ENCODE measurements around the gene SGCD. TPM values are rescaled to one million over a fixed set of nuclear protein-coding genes. Genes with fewer than 3 reads are reported as not detected.

Gene SGCD
- total RNA-seq, 1 donor from 2014 or later, result 6.0 TPM

GRCh38 chr5:156798201-156798600 is 471.2 kb downstream of the SGCD start:
- no peak for ATAC-seq

DNA sequence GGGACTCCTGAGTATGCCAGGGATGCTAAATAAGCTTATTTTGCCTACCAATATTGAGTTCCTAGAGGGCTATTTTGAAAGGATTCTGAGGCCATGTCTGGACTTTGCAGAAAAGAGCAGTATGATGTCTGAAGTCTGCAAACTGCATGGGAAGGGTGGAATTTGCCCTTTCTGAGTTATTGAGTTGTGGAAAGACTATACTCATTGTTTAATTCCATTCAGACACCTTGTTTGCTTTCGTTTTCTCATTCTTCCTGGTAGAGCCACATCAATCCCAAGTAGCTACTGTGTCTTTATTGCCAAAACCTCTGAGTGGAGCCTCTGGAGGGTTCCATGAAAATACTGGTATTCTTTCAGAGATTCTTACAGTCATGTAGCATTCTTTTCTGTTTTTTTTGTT is 472.2 kb downstream of the SGCD start:
- intact Hi-C loops (cut with DNase I), result no loop called here
- Histone ChIP-seq H3K4me3 (no peak overlapping the region), H3K36me3 (no peaks in the 10 kb centered on the region), H3K27ac (no peak overlapping the region), H3K27me3 (ENCODE audit: low read depth) (no peaks in the 10 kb centered on the region), H3K9me3 (no peaks in the 10 kb centered on the region), H3K4me1 (no peaks in the 10 kb centered on the region)
- DNase-seq (no peak), ATAC-seq (no peak)
- TF ChIP-seq, protein P1, sequence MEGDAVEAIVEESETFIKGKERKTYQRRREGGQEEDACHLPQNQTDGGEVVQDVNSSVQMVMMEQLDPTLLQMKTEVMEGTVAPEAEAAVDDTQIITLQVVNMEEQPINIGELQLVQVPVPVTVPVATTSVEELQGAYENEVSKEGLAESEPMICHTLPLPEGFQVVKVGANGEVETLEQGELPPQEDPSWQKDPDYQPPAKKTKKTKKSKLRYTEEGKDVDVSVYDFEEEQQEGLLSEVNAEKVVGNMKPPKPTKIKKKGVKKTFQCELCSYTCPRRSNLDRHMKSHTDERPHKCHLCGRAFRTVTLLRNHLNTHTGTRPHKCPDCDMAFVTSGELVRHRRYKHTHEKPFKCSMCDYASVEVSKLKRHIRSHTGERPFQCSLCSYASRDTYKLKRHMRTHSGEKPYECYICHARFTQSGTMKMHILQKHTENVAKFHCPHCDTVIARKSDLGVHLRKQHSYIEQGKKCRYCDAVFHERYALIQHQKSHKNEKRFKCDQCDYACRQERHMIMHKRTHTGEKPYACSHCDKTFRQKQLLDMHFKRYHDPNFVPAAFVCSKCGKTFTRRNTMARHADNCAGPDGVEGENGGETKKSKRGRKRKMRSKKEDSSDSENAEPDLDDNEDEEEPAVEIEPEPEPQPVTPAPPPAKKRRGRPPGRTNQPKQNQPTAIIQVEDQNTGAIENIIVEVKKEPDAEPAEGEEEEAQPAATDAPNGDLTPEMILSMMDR (IDR thresholded peaks at IDR 0.05), result no peak

More at GRCh38 chr5:156798201-156798600, 471.2 kb downstream of the SGCD start:
- no peaks in the 10 kb centered on the region for H3K36me3 ChIP-seq
- DNase-seq, result no peak
- no peaks in the 10 kb centered on the region for H3K9me3 ChIP-seq
- TF ChIP-seq, protein P1 (IDR thresholded peaks at IDR 0.05), result no peak
- H3K4me3 ChIP-seq, result no peak overlapping the region
- intact Hi-C loops (cut with DNase I), result no loop called here
- no peaks in the 10 kb centered on the region for H3K27me3 ChIP-seq (ENCODE audit: low read depth)
- H3K4me1 ChIP-seq, result no peaks in the 10 kb centered on the region
- H3K27ac ChIP-seq, result no peak overlapping the region

GRCh38 chr5:156800929-156801328 is 474.0 kb downstream of the SGCD start:
- intact Hi-C loops (cut with DNase I), result no loop called here
- H3K27ac ChIP-seq, result no peak overlapping the region
- no peaks in the 10 kb centered on the region for H3K27me3 ChIP-seq (ENCODE audit: low read depth)
- H3K4me1 ChIP-seq, result no peaks in the 10 kb centered on the region
- DNase-seq (no peak), ATAC-seq (no peak)
- no peak overlapping the region for H3K4me3 ChIP-seq
- no peaks in the 10 kb centered on the region for H3K36me3 ChIP-seq
- TF ChIP-seq, protein P1 (IDR thresholded peaks at IDR 0.05), result no peak
- no peaks in the 10 kb centered on the region for H3K9me3 ChIP-seq

DNA sequence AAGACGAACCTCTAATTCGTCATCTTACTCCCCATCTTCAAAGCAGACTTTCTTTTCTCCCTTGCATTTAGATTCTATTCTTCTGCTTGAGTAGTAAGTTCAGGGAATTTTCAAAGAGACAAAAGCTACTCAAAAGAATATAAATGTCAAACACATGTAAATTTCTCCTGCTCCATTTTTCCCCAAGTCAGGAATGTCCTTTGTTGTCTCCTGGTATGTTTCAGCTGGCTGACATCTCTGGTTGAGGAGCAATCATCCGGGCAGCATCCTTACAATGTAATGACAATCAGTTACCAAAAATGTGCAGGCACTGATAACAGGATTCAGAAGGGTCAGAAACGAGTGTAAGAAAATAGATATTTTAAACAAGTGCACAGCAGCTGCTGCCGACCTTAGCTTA is 475.5 kb downstream of the SGCD start:
- DNase-seq (no peak), ATAC-seq (no peak)
- intact Hi-C loops (cut with DNase I), result no loop called here
- TF ChIP-seq, protein P1 (IDR thresholded peaks at IDR 0.05), result no peak
- H3K4me3 ChIP-seq, result no peak overlapping the region
- no peaks in the 10 kb centered on the region for H3K9me3 ChIP-seq
- H3K27ac ChIP-seq, result no peak overlapping the region
- H3K36me3 ChIP-seq, result no peaks in the 10 kb centered on the region
- no peaks in the 10 kb centered on the region for H3K27me3 ChIP-seq (ENCODE audit: low read depth)
- H3K4me1 ChIP-seq, result no peaks in the 10 kb centered on the region

DNA sequence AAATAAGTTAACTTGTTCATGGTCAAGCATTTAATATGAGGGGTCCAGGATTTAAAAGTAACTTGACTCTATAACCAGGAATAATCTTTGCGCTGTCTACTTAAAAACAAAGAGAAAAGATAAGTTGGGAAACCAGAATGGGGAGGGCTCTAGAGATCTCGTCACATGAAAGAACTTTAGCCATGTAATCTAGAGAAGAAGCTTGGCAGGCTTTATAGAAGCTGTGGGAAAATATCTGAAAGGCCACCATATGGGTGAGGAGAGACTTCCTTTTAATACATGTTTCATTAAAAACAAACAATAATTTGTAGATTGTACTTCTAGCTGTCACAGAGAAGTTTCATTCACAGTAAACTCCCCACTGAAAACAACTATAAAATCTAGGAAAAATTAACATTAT is 476.4 kb downstream of the SGCD start:
- TF ChIP-seq, protein P1 (IDR thresholded peaks at IDR 0.05), result no peak
- H3K9me3 ChIP-seq, result no peaks in the 10 kb centered on the region
- no peaks in the 10 kb centered on the region for H3K27me3 ChIP-seq (ENCODE audit: low read depth)
- H3K4me1 ChIP-seq, result no peaks in the 10 kb centered on the region
- intact Hi-C loops (cut with DNase I), result no loop called here
- ATAC-seq (no peak), DNase-seq (no peak)
- no peak overlapping the region for H3K4me3 ChIP-seq
- no peaks in the 10 kb centered on the region for H3K36me3 ChIP-seq
- H3K27ac ChIP-seq, result no peak overlapping the region

DNA sequence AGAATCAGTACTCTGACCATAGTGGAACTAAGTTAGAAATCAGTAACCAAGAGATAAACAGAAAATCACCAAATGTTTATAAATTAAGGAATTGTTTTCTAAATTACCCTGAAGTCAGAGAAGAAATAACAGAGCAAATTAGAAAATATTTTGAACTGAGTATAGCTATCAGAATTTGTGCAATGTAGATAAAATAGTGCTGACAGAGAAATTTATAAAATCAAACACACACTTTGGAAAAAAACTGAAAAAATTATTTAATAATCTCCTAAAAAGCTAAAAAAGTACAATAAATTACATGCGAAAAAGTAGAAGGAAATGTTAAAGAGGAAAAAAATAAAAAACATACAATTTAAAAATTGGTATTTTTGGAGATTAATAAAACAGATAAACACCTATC is 486.0 kb downstream of the SGCD start:
- DNase-seq (no peak), ATAC-seq (no peak)
- Histone ChIP-seq H3K36me3 (no peaks in the 10 kb centered on the region), H3K4me3 (no peak overlapping the region), H3K9me3 (no peaks in the 10 kb centered on the region), H3K4me1 (no peaks in the 10 kb centered on the region), H3K27ac (no peak overlapping the region), H3K27me3 (ENCODE audit: low read depth) (no peaks in the 10 kb centered on the region)
- TF ChIP-seq, protein P1 (IDR thresholded peaks at IDR 0.05), result no peak
- intact Hi-C loops (cut with DNase I), result no loop called here
